GM18870 (cell line): ENCODE data around the gene OGFOD2.

Source experiments
- ATAC-seq: cut with Tn5 transposase; IDR thresholded peaks from one replicate; pipeline ENCODE4 v1.9.1; 2021; ENCODE audit warnings: moderate library complexity; ENCODE audit not compliant: unreplicated experiment

The OGFOD2 gene

DNA sequence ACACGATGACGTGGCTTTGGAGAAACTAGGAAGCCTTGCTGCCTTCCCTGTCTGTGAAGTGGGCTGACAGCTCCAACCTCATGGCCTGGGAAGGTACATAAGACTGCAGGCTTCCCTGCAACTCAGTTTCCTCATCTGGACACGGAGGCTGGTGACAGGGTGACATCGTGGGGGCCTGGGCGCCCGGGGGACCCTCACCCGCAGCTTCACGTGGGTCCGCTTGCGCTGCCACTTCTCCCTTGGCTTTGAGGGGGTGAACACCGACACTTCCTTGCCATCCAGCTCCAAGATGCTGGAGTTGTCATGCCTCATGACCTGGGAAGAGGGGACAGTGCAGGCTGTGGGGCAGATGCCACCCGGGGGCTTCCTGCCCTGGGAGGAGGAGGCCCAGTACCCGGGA is 13.0 kb downstream of the OGFOD2 start:
- no peak for ATAC-seq

- no peak for ATAC-seq
These were observed 13.7 kb downstream of the OGFOD2 start for GRCh38 chr12:122988612-122989212.

DNA sequence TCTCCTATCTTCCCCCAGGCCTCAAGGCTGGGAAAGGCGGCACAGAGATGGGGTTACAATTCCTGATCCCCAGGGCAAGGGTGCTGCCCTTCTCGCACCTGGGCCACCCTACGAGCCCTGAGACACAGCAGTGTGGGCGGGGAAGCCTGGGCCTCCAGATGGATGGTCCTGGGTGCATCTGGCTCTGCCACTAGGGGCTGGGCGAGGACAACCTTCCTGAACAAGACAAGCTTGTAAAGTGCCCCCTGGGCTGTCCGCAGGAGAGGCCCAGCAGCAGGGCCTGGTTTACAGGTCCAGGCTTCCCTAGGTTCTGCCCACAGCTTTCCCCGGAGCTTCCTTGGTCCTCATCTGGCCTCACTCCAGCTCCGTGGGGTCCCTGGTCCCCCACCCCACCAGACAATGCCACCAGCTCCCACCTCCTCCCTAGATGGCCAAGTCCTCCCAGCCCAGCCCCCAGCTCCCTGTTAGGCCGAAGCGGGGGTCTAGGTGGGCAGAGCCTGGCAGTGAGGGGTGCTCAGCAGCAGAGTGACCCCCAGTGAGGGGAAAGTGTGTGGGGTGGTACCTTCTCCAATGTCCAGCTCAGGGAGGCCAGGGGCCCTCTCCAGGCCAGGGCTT is 14.3 kb downstream of the OGFOD2 start:
- no peak for ATAC-seq

DNA sequence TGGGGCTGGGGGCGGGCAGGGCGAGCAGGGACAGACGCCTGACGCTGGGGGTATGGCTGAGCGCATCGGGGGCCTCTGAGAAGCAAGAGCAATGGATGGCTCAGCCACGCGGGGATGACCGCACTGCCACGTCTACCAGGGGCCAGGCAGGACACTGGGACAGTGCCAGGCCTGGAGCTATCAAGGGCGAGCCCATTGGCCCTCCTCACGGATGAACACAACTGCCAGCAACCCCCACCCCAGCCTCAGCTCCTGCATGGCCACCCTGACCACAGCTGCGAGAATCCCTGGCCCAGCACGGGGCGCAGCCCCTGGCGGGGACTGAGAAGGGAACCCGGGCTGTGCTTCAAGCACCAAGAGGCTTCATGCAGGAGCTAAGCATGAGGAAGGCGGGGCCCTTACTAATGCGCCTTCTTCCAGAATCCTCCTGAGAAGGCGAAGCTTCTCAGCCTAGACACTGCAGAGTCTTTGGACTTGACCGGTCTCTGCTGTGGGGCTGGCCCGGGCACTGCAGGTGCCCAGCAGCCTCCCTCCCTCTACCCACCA is 14.9 kb downstream of the OGFOD2 start:
- ATAC-seq: no peak

DNA sequence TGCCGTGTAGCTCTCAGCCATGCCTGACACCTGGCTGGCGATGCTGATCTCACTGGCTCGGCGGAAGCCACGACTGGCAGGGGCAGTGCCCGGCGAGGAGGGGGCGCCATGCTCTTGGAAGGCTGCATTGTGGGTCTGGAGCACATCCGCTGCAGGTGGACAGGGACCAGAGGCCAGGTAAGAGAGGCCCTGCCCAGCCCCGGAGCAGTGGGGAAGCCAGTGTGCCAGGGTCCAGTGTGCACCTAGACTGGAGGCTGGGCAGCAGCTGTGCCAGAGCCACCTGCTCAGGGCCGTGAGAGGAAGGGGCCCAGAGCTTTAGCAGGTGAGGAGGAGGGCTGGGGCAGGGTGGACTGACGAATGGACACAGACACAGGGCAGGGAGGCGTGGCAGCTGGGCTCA is 15.5 kb downstream of the OGFOD2 start:
- no peak for ATAC-seq

GRCh38 chr12:122990961-122991622 is 16.0 kb downstream of the OGFOD2 start:
- no peak for ATAC-seq

DNA sequence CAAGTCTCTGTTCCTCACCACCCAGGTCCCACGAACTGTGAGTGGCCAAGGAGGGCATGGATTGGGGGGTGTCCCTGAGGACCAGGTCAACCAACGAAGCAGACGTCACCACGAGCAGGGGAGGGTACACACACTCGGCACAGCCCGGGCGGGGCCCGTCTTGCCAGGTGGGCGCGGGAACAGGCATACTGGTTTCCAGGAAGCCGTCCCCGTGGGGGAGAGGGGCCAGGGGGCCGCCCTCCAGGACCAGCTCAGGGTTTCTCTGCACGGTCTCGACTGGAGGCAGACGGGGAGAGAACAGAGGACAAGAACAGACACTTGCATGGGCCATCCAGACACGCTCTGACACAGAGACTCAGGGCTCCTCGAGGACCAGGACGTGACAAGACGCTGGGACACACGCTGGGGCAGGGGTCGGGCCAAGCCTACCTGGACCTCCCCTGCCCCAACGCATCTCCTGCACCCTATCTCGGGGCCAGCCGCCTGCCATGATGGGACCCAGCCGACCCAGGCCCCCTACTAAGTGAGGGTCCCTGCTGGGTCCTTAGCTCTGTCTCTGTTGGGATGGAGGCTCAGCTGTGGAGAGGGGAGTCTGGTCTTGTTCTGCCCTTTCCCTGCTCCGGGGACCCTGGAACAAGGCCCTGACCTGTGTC is 16.7 kb downstream of the OGFOD2 start:
- no peak for ATAC-seq

GRCh38 chr12:122992386-122992785 is 17.3 kb downstream of the OGFOD2 start:
- no peak for ATAC-seq

GRCh38 chr12:122994140-122994675 is 19.2 kb downstream of the OGFOD2 start:
- no peak for ATAC-seq

GRCh38 chr12:122994781-122995502 is 19.9 kb downstream of the OGFOD2 start:
- ATAC-seq: no peak

- ATAC-seq: no peak
These were observed 20.6 kb downstream of the OGFOD2 start for GRCh38 chr12:122995503-122996187.

- ATAC-seq: no peak
These were observed 21.2 kb downstream of the OGFOD2 start for GRCh38 chr12:122996188-122996601.

DNA sequence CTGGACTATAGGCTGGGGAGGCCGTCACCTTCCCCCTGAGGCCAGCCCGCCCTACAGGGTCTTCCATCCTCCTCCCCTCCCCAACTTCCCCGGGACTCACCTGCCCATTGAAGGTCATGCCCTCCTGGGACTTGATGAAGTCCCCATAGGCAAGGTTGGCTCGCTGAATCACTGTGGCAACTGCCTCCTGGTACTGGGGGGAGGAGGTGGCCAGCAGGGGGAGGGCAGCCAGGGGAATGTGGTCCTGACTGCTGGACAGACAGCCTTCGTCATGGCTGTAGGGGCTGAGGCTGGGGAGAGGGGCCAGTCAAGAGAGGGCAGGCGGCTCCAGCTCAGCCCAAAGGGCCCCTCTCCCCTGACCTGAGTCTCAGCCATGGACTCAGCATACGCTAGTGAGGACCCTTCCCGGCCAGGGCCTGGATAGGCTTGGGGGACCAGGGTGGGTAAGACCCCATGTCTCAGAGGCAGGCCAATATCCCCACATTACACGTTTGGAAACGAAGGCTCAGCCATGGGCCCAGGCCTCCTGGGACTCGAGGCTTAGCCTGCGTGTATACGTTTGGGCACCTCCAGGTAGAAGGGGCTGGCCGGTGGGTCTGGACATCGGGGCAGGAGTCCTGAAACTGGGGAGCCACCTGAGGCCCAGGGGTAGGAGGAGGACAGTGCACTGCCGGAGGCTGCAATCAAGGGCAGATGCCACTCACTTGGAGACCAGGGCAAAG is 21.7 kb downstream of the OGFOD2 start:
- ATAC-seq: no peak

DNA sequence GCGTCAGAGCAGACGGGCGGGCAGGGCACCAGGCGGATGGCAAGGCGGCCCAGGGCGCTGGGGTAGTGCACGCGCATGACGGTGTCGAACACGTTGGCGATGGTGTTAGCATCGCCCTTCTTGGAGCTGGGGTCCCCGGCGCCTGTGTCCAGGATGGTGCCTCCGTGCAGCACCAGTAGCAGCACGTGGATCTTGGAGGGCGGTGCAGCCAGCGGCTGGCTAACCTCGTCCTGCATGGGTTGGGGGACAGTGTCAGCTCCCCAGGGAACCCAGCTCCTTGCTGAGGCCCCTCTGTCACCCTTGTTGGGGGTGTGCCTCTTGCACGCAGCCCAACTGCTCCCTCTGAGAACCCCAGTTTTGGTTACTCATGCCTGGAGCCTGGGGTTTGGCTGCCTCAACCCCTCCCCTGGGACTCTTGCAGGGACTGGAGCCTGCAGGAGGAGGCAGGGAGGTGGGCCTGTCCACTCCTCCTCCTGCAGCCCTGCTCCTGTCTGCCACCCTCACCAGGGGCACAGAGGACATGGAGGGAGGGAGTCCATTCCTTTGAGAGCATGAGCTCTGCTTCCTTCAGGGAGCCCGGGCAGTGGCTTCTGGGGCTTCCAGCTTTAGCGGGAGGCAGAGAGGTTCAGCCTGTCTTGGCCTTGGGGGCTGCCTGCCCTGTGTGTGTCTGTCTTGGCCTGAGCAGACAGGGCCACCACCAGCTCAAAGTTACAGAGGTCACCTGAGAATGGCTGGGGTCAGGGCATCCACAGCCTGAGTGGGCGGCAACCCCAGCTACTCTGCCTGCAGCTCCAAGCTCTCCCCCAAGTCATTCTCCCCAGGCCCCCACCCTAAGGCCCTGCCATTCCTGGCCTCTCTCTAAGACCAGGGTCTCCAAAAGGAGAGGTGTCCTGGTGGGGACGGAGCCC is 22.6 kb downstream of the OGFOD2 start:
- no peak for ATAC-seq

DNA sequence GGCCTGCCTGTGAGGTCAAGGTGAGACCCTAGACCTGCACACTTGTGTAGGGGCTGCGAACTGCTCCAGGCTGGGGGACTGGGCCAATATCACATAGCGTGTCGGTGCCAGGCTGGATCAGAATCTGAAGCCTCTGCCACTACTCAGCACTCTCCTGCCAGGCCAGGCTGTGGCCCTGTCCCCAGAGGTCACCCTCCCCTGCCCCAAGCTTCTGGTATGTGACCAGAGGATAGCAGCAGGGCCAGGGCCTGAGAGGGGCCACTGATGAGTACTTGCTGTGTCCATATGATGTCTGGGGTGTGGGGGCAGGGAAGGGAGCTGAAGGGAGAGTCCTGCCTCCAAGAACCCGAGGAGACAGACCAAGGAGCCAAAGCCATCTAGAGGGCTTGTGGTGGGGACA is 23.3 kb downstream of the OGFOD2 start:
- no peak for ATAC-seq

DNA sequence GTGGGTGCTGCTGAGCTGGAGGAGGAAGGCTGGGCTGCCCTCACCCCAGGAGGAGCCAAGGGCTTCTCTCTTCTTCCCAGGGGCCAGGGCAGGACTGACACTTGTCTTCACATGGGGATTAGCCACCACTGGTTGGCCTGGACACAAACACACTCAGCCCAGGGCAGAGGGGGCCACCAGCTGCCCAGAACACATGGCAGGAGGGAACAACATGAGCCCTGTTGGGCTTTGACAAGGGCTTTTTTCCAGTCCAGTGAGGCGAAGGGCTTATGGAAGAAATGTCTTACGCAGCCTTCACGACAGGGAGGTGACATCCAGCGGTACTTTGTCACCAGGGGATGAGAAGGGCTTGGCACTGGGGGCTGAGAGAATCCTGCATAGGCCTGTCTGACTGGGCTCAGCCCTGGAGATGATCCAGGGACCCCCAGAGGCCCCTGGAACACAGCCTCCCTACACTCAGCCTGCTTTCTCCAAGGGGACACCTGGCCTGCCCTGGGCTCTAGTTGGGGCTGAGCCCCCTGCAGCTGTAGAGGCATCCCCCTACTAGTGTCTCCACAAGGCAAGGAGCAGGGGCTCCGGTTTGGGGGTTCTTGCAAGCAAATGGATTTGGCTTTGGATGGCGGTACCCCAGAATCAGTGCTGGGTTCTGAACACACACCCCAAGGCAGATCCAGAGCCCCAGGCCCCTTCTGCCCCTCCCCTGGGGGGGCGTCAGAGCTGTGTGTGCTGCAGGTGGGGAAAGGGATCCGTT is 24.3 kb downstream of the OGFOD2 start:
- no peak for ATAC-seq

GRCh38 chr12:122999986-123000420 is 25.0 kb downstream of the OGFOD2 start:
- no peak for ATAC-seq

DNA sequence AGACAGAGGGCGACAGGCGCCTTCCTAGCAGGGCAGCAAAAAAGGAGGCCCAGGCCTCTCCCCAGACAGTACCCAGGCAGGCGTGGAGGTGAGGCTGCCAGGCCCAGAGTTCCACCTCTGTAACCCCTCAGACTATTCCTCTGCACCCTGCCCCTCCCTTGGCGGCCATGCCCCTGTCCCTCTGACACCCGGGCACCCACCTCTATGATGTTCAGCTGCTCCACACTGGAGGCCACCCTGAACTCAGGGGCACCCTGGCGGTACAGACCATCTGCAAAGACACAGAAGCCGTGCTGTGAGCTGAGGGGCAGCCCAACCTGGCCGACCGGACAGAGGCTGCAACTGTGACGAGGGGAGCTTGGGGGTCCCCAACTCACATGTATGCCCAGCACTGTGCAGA is 25.5 kb downstream of the OGFOD2 start:
- ATAC-seq: no peak
